GM21423 (cell line): ENCODE results near the gene NOVA1.
"Not testable (repeated sequence)": the region's sequence is repeated elsewhere in the genome, so short reads cannot be mapped to it uniquely, and the experiment has no call there.

Source experiments
- ATAC-seq: cut with Tn5 transposase; IDR thresholded peaks from one replicate; pipeline ENCODE4 v1.9.1; 2021; ENCODE audit warnings: mild to moderate bottlenecking, moderate library complexity; ENCODE audit not compliant: unreplicated experiment

NOVA1 gene, protein sequence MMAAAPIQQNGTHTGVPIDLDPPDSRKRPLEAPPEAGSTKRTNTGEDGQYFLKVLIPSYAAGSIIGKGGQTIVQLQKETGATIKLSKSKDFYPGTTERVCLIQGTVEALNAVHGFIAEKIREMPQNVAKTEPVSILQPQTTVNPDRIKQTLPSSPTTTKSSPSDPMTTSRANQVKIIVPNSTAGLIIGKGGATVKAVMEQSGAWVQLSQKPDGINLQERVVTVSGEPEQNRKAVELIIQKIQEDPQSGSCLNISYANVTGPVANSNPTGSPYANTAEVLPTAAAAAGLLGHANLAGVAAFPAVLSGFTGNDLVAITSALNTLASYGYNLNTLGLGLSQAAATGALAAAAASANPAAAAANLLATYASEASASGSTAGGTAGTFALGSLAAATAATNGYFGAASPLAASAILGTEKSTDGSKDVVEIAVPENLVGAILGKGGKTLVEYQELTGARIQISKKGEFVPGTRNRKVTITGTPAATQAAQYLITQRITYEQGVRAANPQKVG

GRCh38 chr14:26597589-26598080 is at the start of gene NOVA1:
Gene NOVA1, minus strand, starts transcription at chr14:26598033. Its CDS starts 597 bp downstream, at chr14:26597436.
- ATAC-seq, result no peak

DNA sequence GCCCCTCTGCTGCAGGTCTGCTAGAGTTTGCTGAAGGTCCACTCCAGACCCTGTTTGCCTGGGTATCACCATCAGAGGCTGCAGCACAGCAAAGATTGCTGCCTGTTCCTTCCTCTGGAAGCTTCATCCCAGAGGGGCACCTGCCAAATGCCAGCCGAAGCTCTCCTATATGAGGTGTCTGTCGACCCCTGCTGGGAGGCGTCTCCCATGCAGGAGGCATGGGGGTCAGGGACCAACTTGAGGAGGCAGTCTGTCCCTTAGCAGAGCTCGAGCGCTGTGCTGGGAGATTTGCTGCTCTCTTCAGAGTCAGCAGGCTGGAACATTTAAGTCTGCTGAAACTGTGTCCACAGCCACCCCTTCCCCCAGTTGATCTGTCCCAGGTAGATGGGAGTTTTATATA is 47.2 kb upstream of the NOVA1 start:
- not testable (repeated sequence) for ATAC-seq

GRCh38 chr14:26636561-26636960 is 38.7 kb upstream of the NOVA1 start:
- no peak for ATAC-seq

DNA sequence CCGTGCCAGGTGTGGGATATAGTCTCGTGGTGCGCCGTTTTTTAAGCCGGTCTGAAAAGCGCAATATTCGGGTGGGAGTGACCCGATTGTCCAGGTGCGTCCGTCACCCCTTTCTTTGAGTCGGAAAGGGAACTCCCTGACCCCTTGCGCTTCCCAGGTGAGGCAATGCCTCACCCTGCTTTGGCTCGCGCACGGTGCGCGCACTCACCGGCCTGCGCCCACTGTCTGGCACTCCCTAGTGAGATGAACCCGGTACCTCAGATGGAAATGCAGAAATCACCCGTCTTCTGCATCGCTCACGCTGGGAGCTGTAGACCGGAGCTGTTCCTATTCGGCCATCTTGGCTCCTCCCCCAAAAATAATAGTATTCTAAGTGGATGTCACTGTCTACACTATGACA is 37.1 kb upstream of the NOVA1 start:
- not testable (repeated sequence) for ATAC-seq

DNA sequence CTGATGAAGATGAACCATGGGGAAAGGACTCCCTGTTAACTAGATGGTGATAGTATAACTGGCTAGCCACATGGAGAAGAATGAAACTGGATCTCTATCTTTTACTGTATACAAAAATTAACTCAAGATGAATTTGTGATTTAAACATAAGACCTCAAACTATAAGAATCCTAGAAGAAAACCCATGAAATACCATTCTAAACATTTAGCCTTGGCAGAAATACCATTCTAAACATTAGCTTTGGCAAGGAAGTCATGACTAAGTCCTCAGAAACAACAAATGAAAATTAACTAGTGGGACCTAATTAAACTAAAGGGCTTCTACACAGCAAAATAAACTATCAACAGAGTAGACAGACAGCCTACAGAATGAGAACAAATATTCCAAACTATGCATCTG is 28.4 kb upstream of the NOVA1 start:
- no peak for ATAC-seq

GRCh38 chr14:26622611-26623010 is 24.8 kb upstream of the NOVA1 start:
- ATAC-seq, result no peak

- no peak for ATAC-seq
Observed at GRCh38 chr14:26621807-26622560, 24.2 kb upstream of the NOVA1 start.

DNA sequence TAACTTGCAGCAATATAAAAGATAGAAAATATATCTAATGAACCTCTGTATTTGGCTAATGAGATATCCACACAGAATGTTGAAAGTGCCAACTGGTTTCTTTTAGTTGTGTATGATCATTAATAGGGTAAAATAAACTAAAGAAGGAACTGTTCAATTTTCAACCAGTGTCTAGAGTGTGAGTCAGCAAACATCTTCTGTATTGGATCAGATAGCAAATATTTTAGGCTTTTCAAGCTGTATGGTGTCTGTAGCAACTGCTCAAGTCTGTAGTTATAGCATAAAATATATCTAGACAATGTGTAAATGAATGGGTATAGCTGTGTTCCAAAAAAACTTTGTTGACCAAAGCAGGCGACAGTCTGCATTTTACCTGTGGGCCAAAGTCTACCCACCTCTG is 23.5 kb upstream of the NOVA1 start:
- no peak for ATAC-seq

- ATAC-seq, result no peak
Observed at GRCh38 chr14:26611259-26611658, 13.4 kb upstream of the NOVA1 start.

GRCh38 chr14:26606729-26607312 is 9.0 kb upstream of the NOVA1 start:
- ATAC-seq, result no peak

DNA sequence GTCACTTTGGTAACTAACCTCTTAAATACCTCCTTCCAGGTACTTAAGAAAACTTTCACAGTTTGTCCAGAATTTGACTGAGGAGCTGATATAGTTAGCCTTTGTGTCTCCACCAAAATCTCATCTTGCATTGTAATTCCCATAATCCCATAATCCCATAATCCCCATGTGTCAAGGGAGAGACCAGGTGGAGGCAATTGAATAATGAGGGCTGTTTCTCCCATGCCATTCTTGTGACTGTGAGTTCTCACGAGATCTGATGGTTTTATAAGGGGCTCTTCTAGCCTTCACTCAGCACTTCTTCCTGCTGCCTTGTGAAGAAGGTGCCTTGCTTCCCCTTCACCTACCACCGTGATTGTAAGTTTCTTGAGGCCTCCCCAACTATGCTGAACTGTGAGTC is 7.8 kb upstream of the NOVA1 start:
- no peak for ATAC-seq

DNA sequence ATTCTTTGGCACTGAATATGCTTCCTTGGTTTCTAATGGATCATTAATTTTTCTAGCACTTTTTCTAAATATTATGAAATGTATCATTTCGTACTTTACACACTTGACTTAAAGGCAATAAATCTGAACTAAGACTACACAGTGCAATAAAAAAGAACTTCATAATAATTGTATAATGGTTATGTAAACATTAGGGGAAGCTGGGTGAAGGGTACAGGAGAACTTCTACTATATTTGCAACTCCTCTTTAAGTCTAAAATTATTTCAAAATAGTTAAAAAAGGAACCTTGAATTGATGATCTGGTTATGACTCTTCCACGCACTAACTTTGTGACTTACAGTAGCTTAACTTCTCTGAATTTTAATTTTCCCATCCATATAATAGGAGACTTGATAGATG is 5.1 kb upstream of the NOVA1 start:
- no peak for ATAC-seq

DNA sequence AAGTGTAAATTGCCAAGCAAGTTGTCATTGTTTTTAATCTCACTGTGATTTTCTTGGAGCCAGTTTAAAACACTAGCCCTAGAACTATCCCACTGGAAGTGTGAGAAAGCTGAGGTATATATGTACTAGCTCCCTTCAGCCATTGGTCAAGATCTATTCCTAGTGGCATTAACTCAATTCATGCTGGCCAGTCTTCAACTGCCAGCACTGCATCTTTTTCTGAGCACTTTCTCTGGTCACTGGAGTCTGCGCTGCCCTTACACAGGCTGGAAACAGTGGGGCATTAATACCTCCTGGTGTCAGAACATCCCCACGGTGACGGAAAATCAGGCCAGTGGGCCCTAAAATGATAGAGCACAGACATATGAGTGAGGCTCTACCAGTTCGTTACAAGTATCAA is 4.0 kb upstream of the NOVA1 start:
- ATAC-seq, result no peak

- no peak for ATAC-seq
Observed at GRCh38 chr14:26599291-26599690, 1.5 kb upstream of the NOVA1 start.

DNA sequence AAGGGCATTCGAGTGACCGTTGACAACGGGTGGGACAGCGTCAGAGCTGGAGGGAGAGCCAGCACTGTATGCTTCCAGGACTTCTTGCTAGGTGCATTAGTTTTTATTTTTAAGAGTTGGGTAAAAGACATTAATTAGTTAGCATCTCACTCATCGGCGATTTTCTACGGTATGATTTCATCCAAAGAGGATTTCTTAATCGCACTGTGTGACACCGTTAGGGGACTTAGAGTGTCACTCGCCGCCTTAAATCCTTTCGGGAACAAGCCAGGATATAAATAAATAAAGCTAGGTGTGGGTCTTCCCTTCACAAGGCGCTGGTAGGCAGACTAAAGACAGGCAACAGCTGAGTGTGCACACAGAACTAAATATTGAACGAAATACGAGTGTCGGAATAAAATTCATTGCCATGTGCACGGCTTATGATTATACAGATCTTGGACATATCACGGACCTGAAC is 869 bp upstream of the NOVA1 start:
- no peak for ATAC-seq

GRCh38 chr14:26598081-26598671 is 343 bp upstream of the NOVA1 start:
- peak; percentile 69 for ATAC-seq

DNA sequence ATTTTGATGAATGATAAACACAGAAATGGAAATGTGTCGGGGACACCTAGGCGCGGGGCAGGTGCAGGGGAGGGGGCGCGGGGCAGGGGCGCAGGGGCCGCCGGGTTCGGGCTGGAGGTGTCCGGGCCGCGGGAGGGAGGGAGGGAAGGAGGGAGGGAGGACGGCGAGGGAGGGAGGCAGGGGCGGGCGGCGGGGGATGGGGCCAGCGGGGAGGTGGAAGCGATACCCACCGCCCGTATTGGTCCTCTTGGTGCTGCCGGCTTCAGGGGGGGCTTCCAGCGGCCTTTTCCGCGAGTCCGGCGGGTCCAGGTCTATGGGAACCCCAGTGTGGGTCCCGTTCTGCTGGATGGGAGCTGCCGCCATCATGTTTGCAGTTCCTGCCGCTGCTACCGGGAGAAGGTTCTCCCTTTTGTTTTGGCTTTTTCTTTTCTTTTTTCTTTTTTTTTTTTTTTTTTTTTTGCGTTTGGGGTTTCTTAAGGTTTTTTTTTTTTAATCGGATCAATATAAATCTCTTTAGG is 703 bp downstream of the NOVA1 start:
- ATAC-seq, result no peak

- no peak for ATAC-seq
Observed at GRCh38 chr14:26596543-26597061, 1.2 kb downstream of the NOVA1 start.

DNA sequence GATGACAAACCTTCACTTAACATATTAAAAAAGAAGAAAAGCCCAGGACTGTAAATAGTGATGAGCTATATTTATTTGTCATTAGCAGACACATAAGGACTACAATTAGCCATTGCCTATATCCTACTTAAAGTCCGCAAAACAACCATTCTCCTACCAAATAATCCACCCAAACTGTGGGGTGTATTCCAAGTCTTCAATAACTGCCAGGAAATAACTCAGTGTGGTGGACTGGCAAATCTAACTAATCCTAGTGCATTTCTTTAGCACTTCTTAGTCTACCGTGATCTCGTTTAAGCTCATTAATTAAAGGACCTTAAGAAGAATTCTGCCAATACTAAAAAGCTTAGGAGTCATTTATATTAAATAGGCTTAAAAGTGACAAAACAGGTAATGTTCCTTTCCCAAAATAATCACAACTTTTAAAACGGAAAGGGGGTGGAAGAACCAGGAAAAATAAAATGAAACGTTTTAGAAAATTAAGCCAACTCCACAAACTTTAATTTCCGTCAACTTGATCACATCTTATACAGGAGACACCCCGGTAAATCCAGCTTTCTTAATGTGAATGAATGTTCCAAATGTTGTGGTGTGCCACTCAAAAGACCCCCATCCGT is 1.8 kb downstream of the NOVA1 start:
- no peak for ATAC-seq
